ENCODE data around the gene RABGAP1L.

RABGAP1L gene

DNA sequence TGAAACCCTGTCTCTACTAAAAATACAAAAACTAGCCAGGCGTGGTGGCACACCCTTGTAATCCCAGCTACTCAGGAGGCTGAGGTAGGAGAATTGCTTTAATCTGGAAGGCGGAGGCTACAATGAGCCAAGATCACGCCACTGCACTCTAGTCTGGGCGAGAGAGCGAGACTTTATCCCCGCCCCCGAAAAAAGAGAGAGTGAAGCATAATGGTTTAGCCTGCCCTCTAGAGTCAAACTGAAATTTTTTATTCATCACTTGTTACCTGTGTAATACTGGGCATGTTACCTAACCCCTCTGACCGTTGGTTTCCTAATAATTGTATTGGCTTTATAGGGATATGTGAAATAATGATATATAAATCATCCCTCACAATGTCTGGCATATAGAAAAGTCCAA lies 307.3 kb downstream of the RABGAP1L start:
- Histone ChIP-seq H3K4me3 (ENCODE audit: low read depth, low read length) (no peak overlapping the region), H3K27ac (ENCODE audit: extremely low read depth, low read depth, low read length) (no peak overlapping the region), H3K9me3 (ENCODE audit: control insufficient read depth, insufficient read depth, low read depth, low read length) (no peaks in the 10 kb centered on the region), H3K4me1 (ENCODE audit: control insufficient read depth, insufficient read depth, low read length) (no peaks in the 10 kb centered on the region), H3K36me3 (ENCODE audit: control insufficient read depth in 2 of 2, insufficient read depth in 1 of 2, low read length in 2 of 2) (no peaks in the 10 kb centered on the region)
- no peak for TF ChIP-seq BCL6B (tag by site-specific recombination; IDR thresholded peaks at IDR 0.05)
- TF ChIP-seq, protein P1, sequence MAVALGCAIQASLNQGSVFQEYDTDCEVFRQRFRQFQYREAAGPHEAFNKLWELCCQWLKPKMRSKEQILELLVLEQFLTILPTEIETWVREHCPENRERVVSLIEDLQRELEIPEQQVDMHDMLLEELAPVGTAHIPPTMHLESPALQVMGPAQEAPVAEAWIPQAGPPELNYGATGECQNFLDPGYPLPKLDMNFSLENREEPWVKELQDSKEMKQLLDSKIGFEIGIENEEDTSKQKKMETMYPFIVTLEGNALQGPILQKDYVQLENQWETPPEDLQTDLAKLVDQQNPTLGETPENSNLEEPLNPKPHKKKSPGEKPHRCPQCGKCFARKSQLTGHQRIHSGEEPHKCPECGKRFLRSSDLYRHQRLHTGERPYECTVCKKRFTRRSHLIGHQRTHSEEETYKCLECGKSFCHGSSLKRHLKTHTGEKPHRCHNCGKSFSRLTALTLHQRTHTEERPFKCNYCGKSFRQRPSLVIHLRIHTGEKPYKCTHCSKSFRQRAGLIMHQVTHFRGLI (tag by site-specific recombination; IDR thresholded peaks at IDR 0.05) = no peak
- TF ChIP-seq ZNF18 (tag by site-specific recombination; IDR thresholded peaks at IDR 0.05) = no peak
- no peak for TF ChIP-seq GLIS1 (tag by site-specific recombination; IDR thresholded peaks at IDR 0.05)
- TF ChIP-seq BCL11B (tag by site-specific recombination; IDR thresholded peaks at IDR 0.05; ENCODE audit: low read depth) = no peak
- TF ChIP-seq ZFP69B (tag by site-specific recombination; IDR thresholded peaks at IDR 0.05) = no peak
- no peak for TF ChIP-seq GLI4 (tag by site-specific recombination; IDR thresholded peaks at IDR 0.05)
- no peak for TF ChIP-seq ZNF138 (tag by site-specific recombination; IDR thresholded peaks at IDR 0.05; ENCODE audit: borderline replicate concordance)
- TF ChIP-seq ZNF513 (tag by site-specific recombination; IDR thresholded peaks at IDR 0.05) = no peak
- ChIA-PET CTCF (interaction anchor here (0.6 to 0.9 kb wide), 2 partner anchors 201 to 255 kb away, joined by 3 to 4 read pairs; no protein-coding TSS in a partner anchor), POLR2A (no interaction called here)

- ChIA-PET CTCF (no interaction called here), POLR2A (no interaction called here)
- Histone ChIP-seq H3K36me3 (ENCODE audit: control insufficient read depth in 2 of 2, insufficient read depth in 1 of 2, low read length in 2 of 2) (no peaks in the 10 kb centered on the region), H3K4me1 (ENCODE audit: control insufficient read depth, insufficient read depth, low read length) (no peaks in the 10 kb centered on the region), H3K4me3 (ENCODE audit: low read depth, low read length) (no peak overlapping the region), H3K9me3 (ENCODE audit: control insufficient read depth, insufficient read depth, low read depth, low read length) (no peaks in the 10 kb centered on the region), H3K27ac (ENCODE audit: extremely low read depth, low read depth, low read length) (no peak overlapping the region)
- TF ChIP-seq, protein P2, sequence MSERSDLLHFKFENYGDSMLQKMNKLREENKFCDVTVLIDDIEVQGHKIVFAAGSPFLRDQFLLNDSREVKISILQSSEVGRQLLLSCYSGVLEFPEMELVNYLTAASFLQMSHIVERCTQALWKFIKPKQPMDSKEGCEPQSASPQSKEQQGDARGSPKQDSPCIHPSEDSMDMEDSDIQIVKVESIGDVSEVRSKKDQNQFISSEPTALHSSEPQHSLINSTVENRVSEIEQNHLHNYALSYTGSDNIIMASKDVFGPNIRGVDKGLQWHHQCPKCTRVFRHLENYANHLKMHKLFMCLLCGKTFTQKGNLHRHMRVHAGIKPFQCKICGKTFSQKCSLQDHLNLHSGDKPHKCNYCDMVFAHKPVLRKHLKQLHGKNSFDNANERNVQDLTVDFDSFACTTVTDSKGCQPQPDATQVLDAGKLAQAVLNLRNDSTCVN (tag by site-specific recombination; optimal IDR thresholded peaks at IDR 0.05) = no peak
- TF ChIP-seq ZNF366 (tag by site-specific recombination; conservative IDR thresholded peaks at IDR 0.05) = no peak
- TF ChIP-seq HOXC10 (CRISPR knock-in tag; IDR thresholded peaks at IDR 0.05) = no peak
- TF ChIP-seq, protein P3, sequence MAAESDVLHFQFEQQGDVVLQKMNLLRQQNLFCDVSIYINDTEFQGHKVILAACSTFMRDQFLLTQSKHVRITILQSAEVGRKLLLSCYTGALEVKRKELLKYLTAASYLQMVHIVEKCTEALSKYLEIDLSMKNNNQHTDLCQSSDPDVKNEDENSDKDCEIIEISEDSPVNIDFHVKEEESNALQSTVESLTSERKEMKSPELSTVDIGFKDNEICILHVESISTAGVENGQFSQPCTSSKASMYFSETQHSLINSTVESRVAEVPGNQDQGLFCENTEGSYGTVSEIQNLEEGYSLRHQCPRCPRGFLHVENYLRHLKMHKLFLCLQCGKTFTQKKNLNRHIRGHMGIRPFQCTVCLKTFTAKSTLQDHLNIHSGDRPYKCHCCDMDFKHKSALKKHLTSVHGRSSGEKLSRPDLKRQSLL (tag by site-specific recombination; IDR thresholded peaks at IDR 0.05) = no peak
- TF ChIP-seq WT1 (tag by site-specific recombination; IDR thresholded peaks at IDR 0.05) = no peak
- TF ChIP-seq, protein P1 (tag by site-specific recombination; IDR thresholded peaks at IDR 0.05) = no peak
- TF ChIP-seq KLF16 (tag by site-specific recombination; IDR thresholded peaks at IDR 0.05) = no peak
- no peak for TF ChIP-seq ZFP3 (tag by site-specific recombination; IDR thresholded peaks at IDR 0.05; ENCODE audit: low read depth)
- no peak for TF ChIP-seq ZNF391 (tag by site-specific recombination; IDR thresholded peaks at IDR 0.05; ENCODE audit: borderline replicate concordance, low read depth)
- no peak for TF ChIP-seq SP3 (tag by site-specific recombination; IDR thresholded peaks at IDR 0.05)
- TF ChIP-seq SCRT1 (tag by site-specific recombination; IDR thresholded peaks at IDR 0.05; ENCODE audit: borderline replicate concordance) = no peak
- TF ChIP-seq BCL6B (tag by site-specific recombination; IDR thresholded peaks at IDR 0.05) = no peak
- no peak for TF ChIP-seq ZNF324 (tag by site-specific recombination; IDR thresholded peaks at IDR 0.05)
- TF ChIP-seq ZNF423 (tag by site-specific recombination; IDR thresholded peaks at IDR 0.05) = no peak
Measured at GRCh38 chr1:174469052-174469451, 309.7 kb downstream of the RABGAP1L start.

All from HEK293 (cell line).